ENCODE data around the gene UNC13D. TPM values are rescaled to one million over a fixed set of nuclear protein-coding genes. Genes with fewer than 3 reads are reported as not detected.
A peak's percentile ranks its signal among the peaks of the same experiment; 100 is the strongest.

UNC13D gene
- total and polyA plus RNA-seq, 4 donors: 56.6 to 110 (median 73.2) TPM

GRCh38 chr17:75849724-75850123, 5.5 kb upstream of the UNC13D start:
- no peak overlapping the region for H3K4me3 ChIP-seq
- H3K27me3 ChIP-seq (ENCODE audit: control insufficient read depth in 3 of 3, insufficient read depth in 3 of 3, low read length in 2 of 3): no peaks in the 10 kb centered on the region
- H3K9ac ChIP-seq (ENCODE audit: insufficient read depth in 1 of 2, low read length in 2 of 2): no peak overlapping the region
- H3K4me1 ChIP-seq (ENCODE audit: control insufficient read depth in 5 of 5, insufficient read depth in 5 of 5, low read length in 5 of 5): peaks cover 0 to 47% (median 41%) of the 10 kb centered on the region in 5 donors
- TF ChIP-seq CTCF (IDR thresholded peaks at IDR 0.05; ENCODE audit: control extremely low read depth, extremely low read depth): no peak
- WGBS, 2 donors: 76 to 77% methylated on average over 9 of the region's 9 CpGs
- no peak for DNase-seq
- ATAC-seq (ENCODE audit: insufficient read depth, low FRiP score): no peak
- no peaks in the 10 kb centered on the region for H3K9me3 ChIP-seq (ENCODE audit: control insufficient read depth in 4 of 4, insufficient read depth in 3 of 4, low read length in 3 of 4)
- H3K36me3 ChIP-seq (ENCODE audit: control insufficient read depth in 4 of 4, insufficient read depth in 4 of 4, low read length in 4 of 4): peaks cover 0 to 52% (median 30%) of the 10 kb centered on the region in 4 donors
- peak overlapping the region; percentile 45 to 75 for H3K27ac ChIP-seq (ENCODE audit: low read depth in 1 of 2, low read length in 1 of 2)

GRCh38 chr17:75849279-75849646, 5.1 kb upstream of the UNC13D start:
- no peak for TF ChIP-seq CTCF (IDR thresholded peaks at IDR 0.05; ENCODE audit: control extremely low read depth, extremely low read depth)
- peak in 1 of 3 donors; percentile 44 for DNase-seq
- no peak for ATAC-seq (ENCODE audit: insufficient read depth, low FRiP score)
- Histone ChIP-seq H3K9me3 (ENCODE audit: control insufficient read depth in 4 of 4, insufficient read depth in 3 of 4, low read length in 3 of 4) (no peaks in the 10 kb centered on the region), H3K27ac (ENCODE audit: low read depth in 1 of 2, low read length in 1 of 2) (peak overlapping the region; percentile 69 to 75), H3K4me1 (ENCODE audit: control insufficient read depth in 5 of 5, insufficient read depth in 5 of 5, low read length in 5 of 5) (peaks cover 0 to 46% (median 42%) of the 10 kb centered on the region in 5 donors), H3K36me3 (ENCODE audit: control insufficient read depth in 4 of 4, insufficient read depth in 4 of 4, low read length in 4 of 4) (peaks cover 0 to 52% (median 30%) of the 10 kb centered on the region in 4 donors), H3K27me3 (ENCODE audit: control insufficient read depth in 3 of 3, insufficient read depth in 3 of 3, low read length in 2 of 3) (no peaks in the 10 kb centered on the region), H3K9ac (ENCODE audit: insufficient read depth in 1 of 2, low read length in 2 of 2) (no peak overlapping the region), H3K4me3 (no peak overlapping the region)
- 80 to 89% methylated on average over 11 of the region's 11 CpGs for WGBS, 2 donors

GRCh38 chr17:75848523-75849278, 4.5 kb upstream of the UNC13D start:
- no peaks in the 10 kb centered on the region for H3K27me3 ChIP-seq (ENCODE audit: control insufficient read depth in 3 of 3, insufficient read depth in 3 of 3, low read length in 2 of 3)
- no peak overlapping the region for H3K4me3 ChIP-seq
- H3K9ac ChIP-seq (ENCODE audit: insufficient read depth in 1 of 2, low read length in 2 of 2): peak overlapping the region in 1 of 2 donors; percentile 65
- H3K4me1 ChIP-seq (ENCODE audit: control insufficient read depth in 5 of 5, insufficient read depth in 5 of 5, low read length in 5 of 5): peaks cover 0 to 48% (median 40%) of the 10 kb centered on the region in 5 donors
- DNase-seq: peak; percentile 58 to 74 (median 66)
- H3K9me3 ChIP-seq (ENCODE audit: control insufficient read depth in 4 of 4, insufficient read depth in 3 of 4, low read length in 3 of 4): no peaks in the 10 kb centered on the region
- no peak for ATAC-seq (ENCODE audit: insufficient read depth, low FRiP score)
- peak; percentile 49 for TF ChIP-seq CTCF (IDR thresholded peaks at IDR 0.05; ENCODE audit: control extremely low read depth, extremely low read depth)
- peaks cover 0 to 52% (median 30%) of the 10 kb centered on the region in 4 donors for H3K36me3 ChIP-seq (ENCODE audit: control insufficient read depth in 4 of 4, insufficient read depth in 4 of 4, low read length in 4 of 4)
- peak overlapping the region; percentile 69 to 75 for H3K27ac ChIP-seq (ENCODE audit: low read depth in 1 of 2, low read length in 1 of 2)
- 37 to 49% methylated on average over 16 of the region's 16 CpGs for WGBS, 2 donors
